Activated T-cell treated with anti-CD3 and anti-CD28 coated beads for 48 hours (primary cell): ENCODE data around the gene CAPN13.

Source experiments
- DNase-seq: peaks from one replicate; pipeline ENCODE4 v3.0.0-alpha.2; 2020; ENCODE audit warnings: low read depth

Gene CAPN13

DNA sequence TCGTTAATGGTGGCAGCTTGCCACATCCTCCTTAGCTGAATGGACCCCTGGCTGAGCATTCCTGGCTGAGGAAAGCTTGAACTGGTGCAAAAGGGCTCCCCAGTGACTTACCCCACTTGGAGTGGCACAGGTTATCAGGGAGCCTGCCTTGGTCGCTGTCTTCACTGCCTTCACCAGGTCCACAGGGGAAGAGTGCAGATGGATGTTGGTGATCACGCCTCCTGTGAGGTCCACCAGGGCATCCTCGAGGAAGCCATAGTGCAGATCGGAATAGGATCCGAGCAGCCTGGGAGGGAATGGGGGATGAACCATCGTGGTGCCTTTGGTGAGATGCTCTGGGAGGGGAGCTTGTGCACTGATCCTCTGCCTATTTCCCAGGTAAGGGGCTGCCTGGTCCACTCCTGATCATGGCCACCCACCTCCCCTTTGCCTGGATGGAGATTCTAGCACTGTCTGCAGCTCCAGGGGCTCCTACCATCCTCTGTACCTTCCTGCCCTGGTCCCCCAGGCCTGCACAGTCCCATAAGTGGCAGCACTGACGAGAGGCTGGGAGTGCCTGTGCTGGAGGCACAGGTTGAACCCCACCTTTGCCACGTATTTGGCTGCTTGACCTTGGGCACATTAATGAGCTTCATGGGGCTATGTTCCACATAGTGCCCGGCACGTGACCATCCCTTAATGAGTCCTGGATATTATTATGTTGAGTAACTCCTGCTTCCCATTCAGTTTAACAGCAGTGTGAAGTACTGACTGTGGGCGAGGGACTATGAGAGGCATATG, 43.0 kb downstream of the CAPN13 start:
- no peak for DNase-seq

DNA sequence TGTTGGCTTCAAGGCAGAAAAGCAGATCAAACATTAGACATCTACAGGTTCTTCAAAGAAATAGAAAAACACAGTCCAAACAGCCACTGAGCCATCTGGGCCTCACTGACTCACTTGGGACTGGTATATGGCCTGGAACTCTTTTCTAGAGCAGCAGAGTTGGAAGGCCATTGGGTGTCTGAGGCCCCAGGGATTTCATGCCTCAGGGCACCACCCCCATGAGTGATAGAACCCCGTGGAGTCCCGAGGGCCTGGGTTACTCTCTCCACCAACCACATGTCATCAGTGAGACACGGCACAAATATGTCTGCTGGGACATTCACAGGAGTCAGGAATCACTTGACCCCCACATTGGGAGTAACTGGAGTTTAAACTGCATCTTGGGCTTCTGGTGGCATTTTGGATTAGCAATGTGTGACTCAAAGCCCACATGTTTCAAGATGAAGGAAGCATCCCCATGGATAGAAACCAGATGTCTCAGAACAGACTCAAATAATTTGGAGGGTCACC, 44.0 kb downstream of the CAPN13 start:
- no peak for DNase-seq

DNA sequence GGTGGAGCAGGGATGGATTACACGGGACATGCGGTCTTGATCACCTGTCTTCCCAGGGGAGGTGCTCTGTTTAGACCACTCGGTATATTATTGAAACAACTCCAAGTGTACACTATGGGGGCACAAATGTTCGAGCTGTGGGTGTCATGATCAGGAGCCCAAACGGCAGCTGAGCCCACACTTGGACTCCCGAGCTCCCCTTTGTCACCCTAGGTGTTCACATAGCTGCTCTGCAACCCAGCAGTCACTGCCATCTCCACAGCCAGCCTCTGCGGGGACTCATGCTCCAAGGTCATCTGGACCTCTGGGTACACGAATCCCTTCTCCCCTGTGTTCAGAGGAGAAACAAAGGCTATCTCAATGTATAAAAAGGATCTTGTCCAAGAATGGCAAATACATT, 46.0 kb downstream of the CAPN13 start:
- DNase-seq = no peak

DNA sequence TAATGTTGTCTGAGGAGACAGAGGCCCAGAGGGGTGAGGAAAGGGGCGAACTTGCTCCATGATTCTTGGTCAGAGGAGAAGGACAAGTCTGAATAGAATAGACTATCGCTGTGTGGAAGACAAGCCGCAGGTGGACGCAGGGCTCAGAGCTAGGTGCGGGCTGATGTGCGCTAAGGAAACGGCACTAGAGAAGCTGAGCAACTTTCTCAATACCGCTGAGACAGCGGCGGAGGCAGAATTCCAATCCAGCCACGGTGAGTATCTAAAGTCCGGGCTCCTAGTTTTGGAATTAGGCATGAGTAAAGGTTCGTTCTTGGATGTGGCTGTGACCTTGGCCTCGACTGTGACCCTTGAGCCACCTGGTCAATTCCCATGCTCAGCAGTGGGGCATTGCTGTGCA, 47.8 kb downstream of the CAPN13 start:
- DNase-seq = no peak

DNA sequence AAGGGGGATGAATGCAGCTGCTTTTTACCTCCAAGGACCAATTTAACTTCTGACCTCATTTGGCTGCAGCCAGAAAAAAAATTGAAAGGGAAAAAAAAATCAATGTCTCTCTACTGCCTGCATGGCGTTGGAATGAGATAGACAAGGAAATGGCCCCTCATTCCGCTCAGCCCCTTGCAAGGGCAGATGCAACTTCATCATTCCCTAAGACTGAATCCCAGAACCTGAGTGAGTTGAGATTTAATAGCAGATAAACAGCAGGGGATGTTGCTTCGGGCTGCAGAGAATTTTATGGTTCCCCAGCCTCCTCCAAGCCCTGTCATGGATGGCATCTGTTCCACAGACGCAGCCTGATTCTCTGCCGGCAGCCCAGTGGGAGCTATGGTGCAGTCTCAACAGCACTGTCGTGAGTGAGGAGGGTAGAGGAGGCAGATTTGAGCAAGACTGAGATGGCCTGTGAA, 49.0 kb downstream of the CAPN13 start:
- DNase-seq = no peak

DNA sequence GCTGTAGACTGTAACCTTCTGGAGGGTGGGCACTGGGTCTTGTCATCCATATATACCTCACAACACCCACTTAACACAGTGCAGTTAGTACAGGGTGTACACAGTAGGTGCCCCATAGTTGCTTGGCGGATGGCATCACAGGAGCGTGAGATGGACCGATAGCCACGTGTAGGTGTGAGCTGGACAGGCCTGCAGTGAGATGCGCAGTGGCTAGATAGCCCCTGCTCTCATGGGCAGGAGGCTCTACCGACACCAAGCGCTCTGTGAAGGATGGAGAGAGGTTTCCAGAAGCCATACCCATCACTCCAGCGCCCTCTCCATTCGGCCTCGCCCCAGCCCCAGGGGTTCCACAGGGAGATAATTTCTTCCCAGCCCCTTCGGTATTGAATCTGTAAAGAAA, 49.5 kb downstream of the CAPN13 start:
- no peak for DNase-seq

DNA sequence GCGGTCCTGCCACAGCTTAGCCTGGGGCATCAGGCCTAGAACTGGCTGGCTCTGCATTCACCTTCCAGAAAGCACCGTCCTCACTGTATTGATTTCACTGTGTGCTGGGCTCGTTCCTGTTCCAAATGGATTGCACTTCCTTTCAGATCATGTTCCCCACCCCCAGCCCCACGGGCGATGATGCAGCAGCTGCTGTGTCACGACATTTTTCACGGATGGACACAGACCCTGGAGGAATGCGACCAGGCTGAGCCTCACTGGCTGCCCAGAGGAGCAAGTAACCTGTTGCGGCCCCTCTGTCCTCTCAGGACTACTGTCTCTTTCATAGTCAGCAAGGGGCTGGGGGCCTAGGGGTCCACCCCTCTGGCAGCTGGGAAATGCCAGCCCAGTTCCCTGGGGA, 50.3 kb downstream of the CAPN13 start:
- DNase-seq = no peak

DNA sequence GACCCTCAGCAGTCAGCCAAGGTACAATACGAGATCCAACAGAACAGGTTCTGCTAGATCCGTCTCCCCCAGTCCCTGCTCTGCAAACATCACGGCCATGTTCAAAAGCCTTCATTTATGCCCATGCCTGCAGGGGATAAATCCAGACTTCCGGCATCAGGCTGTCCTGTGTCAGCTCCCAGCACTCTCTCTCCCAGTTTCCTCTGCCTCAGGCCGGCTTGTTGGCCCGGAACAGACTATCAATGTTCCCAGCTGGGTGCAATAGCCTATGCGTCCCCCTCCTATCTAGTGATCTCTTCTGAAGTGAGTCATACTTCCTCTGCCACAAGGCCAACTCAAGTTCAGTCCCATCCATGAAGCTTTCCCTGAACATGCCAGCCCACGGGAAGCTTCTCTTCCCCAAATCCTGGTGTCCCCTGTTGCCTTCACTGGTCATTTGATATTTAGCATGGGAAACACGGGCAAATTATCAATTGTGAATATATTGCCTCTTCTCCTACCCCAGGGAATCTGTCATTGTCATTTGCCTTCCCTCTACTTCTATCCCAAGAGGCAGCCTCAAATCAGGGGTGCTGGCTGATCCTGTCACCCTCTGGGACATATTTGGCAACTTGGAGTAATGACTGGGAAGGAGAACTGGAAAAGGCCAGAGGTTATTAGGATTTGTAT, 51.1 kb downstream of the CAPN13 start:
- DNase-seq = no peak

DNA sequence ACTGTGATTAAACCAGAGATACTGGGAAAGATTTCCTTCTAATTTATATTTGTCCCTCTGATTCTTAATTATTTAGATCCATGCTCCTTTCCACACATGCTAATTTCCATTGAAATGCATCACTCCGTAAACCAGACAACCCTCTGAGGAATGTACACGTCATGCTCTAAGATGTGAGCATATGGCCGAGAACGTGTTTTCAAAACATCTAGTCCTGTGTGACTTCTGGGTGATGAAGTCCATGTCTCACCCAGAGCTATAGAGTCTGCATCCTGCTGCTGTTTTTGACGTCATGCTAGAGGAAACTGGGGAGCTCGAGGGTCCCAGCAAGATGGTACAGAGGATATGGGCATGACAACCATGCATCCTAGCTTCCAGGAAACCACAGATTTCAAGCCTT, 53.6 kb downstream of the CAPN13 start:
- no peak for DNase-seq

DNA sequence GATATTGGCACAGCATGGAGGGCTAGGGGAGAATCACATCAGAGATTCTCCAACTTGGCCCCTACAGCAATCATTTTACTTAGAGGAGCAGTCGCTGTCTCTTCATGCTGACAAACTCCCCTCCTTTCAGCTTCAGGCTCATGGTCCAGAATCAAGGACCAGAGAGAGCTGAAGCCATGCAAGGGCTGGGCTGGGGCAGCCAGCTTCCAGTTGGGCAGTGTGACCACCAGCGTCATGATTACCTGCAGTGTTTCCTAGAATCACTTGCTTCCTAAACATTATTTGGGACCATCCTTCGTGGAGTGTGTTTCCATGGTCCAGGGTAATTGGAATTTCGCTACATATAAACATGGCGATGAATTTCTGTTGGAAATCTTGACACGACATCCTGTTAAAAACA, 54.4 kb downstream of the CAPN13 start:
- no peak for DNase-seq

DNA sequence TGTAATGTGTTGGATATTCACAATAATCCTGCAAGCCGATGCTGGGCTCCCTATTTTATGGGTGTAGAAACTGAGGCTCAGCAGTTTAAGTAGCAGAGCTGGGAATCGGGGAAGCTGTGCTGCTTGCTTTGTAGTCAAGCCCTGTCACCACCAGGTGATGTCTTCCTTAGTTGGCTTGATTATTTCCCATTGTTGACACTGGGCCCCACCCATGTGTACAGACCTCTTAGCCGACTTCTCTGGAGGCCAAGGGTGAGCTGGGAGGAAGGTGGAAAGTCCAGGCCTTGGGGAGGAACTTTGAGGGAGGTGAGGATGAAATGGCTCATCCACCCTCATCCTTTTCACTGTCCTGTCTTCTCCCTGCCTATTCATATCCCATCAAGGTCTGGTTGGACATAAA, 60.0 kb downstream of the CAPN13 start:
- no peak for DNase-seq

DNA sequence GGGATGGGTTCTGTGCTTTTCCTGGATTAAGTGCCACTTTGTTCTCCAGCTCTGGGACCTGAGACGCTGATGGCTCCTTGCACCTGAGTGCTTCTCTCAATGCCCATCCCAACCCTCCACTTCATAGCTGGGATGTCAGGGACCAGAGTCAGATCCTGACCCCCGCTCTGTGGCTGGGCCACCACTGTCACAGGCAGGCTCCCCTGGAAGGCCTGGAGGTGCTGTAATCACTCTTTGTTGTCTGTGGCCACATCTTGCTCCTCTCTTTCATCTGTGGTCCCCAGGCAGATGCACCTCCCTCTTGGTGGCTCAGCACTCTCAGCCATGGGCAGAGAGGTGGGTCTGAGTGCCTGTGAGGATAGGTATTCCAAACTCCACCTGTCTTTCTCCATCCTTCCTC, 62.4 kb downstream of the CAPN13 start:
- DNase-seq = no peak

DNA sequence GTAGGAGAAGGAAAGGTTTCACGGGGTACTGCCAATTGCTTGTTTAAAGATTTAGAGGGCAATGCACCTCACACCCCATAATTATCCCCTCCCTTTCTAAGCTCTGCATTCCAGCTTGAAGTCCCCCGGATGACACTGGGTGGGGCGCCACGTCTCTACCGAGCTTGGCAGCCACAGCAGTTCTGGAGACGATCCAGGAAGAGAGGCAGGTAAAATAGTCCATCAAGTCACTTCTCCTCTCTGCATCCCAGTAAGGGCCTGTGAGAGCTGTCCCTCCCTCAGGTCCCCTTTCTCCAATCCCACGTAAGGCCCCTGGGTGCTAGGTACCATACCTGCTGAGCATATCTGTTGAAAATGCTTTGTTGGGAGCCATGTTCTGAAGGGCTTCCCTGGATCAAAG, 65.7 kb downstream of the CAPN13 start:
- no peak for DNase-seq

DNA sequence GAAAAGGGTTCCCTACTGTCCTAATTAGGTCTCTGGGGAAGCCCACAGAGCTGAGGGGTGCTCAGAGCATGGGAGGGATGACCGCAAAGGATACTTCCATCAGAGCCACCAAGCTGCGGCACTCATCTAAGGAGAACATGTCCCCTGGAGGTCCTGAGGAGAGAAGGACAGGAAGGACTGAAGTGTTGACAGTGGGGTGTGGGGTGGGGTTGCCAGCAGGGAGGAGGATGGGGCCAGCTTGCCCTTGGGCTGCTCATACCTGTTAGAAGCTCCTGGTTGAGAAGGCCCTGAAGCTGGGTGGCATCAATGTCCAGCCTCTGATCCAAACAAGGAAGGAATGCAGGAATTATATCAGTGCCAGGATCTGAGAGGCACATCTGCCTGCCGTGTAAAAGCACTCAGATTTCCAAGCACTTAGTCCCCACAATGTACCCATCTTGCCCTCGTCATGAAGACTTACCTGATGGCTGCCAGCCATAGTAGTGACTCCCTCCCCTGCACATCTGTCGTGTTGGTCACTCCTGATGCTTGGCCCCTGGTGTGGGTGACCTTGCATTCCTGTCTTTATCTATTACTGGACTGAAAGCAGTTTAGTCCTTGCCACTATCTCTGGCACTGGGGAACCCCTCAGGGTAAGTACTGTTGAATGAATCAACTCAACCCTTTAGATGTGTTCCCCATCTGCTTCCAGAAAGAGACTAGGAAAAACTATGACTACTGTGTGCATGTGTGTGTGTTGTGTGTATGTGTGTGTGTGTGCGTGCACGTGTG, 68.9 kb downstream of the CAPN13 start:
- DNase-seq = no peak

DNA sequence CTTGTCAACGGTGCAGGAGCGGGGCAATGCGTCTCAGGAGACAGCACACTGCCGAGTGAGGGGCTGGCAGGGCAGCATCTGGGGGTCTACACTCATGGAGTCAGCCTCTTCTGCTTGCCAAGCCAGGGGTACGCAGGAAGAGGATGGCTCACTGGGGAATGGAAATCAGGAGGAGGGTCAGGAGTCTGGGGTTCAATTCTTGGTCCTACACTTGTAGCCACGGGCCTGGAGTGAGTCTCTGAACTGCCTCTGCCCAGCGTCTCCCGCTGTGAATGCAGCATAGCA, 70.0 kb downstream of the CAPN13 start:
- DNase-seq = no peak

DNA sequence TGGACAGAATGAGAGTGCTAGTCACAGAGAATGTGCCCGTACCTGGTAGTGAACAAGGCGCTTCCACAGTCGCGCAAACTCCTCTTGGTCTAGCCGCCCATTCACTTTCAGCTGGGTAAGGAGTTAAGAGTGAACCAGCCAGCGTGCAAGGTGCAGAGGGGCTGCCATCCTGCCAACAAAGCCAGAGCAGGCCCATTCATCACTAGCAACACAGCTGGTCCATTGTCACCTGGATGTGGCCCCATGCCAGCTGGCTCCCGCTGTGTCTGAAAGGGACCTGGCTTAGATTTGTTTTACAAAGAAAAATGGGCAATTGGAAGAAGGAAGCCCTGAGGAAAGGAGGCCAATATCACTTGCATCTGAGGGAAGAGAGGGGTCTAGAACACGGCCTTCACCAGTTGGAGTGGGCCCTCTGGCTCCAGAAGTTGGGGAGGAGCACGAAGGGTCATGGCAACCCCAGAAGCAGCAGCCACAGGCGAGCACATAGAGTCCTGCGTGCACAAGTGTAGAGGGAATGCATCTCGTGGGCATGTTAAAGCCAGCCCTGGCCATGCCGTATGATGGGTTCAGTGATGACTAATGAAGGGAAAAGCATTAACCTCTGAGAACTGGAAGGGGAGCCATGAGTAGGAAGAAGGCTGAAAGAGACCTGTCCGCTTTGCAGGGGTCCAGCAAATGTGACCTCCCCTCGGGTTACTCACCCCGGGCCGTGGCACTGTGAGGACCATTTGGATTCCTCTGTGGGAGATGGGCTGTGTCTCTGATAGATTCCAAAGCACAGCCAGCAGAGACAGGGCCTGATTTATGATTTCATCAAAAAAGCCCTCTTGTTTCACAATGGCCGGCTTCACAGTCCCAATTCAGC, 70.6 kb downstream of the CAPN13 start:
- no peak for DNase-seq

DNA sequence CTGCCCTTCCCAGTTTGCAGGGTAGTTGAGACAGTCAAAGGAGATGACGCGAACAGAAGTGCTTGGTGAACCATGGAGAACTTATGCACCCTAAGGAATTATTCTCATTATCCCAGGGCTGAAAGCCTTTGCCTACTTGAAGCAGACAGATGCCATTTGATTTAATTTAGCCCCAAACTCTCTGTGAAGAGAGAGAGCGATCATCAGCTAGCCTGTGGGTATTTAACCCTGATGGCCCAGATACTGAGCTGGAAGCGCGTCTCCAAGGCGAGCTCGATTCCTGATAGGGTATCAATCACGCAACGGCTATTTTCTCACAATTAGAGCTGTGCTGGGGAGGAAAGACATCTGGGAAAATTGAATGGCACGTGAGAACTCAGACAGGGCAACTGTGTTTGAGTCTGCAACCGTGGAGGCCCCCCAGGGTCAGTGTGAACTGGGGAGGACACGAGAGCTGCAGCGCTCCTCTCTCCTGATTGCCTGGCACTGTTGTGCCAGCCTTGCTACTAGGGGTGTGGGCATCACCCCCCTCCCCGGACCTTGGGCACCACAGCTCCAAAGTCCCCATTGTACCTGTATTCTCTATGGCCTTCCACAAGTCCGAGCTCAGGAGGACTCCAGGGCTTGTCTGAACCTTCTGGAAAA, 73.2 kb downstream of the CAPN13 start:
- no peak for DNase-seq

DNA sequence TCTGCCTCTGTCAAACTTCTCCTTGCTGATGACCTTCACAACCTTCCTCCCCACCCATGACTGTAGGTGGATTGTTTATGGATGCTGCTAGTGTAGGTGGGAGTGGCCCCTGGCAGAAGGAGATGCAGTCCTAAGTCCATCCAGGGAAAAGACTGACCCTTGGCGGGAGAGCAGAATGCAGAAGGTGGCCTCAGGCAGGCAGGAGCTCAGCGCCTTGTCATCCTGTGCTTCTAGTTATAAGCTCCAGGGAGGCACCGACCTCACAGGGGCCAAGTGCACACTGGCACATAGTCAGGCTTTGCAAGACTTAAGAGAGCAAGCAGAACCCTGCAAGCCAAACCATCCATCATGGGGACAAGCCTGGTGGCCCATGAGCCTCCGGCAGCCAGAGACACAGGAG, 74.4 kb downstream of the CAPN13 start:
- no peak for DNase-seq

DNA sequence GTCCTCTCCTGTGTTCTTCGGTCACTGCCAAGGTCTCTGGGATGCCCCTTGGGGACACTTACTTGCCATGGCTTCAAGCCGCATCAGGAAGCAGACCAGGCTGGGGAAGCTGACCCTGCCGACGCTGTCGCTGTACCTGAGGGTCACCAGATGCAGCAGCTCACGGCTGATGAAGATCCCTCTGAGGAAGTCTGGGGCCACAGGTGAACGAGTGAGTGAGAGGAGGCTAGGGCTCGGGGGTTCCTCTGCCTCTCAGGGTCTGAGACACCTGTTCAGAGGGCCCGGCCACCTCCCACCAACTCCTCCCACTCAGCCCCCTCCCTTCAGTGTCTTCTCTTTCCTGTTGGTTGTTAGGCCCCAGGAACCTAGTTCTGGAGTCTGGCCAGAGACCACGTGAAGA, 74.9 kb downstream of the CAPN13 start:
- no peak for DNase-seq

DNA sequence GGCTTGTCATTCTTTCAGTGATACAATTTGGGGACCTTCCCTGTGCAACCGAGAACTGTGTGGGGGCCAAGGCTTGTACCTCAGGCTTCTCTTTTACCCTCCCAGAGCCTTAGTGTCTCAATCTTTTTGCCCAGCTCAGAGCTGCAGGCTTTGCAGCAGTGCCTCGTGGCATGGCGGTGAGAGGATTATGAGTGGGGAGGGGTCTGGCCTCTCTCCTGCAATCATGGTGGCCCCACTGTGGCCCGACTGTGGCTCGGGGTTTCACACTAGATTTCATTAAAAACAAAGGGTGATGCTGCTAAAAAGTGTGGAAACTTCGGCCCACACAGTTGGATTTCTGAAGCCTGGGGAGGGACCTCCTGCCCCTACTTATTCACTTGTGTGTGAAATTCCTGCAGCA, 75.5 kb downstream of the CAPN13 start:
- DNase-seq = no peak
